HCT116 (cell line): ENCODE results near the gene GDPD1. TPM values are rescaled to one million over a fixed set of nuclear protein-coding genes. Genes with fewer than 3 reads are reported as not detected.

Experiments used
- ATAC-seq: fragments of 200-7000 bp; cut with Tn5 transposase; 2 replicates; pipeline ENCODE4 v1.9.1; 2020; ENCODE audit warnings: mild to moderate bottlenecking, moderate library complexity
- BruUV-seq: library from RNA; stranded (reverse); fragments of 400-500 nt; replicated peaks from 2 replicates; lab custom pipeline; 2021; lab: Mats Ljungman, UMichigan
- CTCF ChIA-PET: fragments of 300-600 bp; sonication (Branson Sonifier 250); formaldehyde crosslinking; loops from one replicate; lab custom pipeline; 2021; ENCODE audit warnings: antibody characterized with exemption; lab: Charles Lee
- POLR2A ChIA-PET: fragments of 300-600, 350-600 bp; sonication (Branson Sonifier 250); formaldehyde crosslinking; loops from one replicate; lab custom pipeline; 2021; ENCODE audit warnings: antibody characterized with exemption; lab: Charles Lee
- RAD21 ChIA-PET, 2 experiments: fragments of 300-600 bp; sonication (Branson Sonifier 250); formaldehyde crosslinking; loops; one replicate each; lab custom pipeline; 2023; ENCODE audit warnings: low total read pairs in 2 of 2; ENCODE audit not compliant: uncharacterized antibody in 2 of 2, unreplicated experiment in 2 of 2, low non-redundant PET in 1 of 2; lab: Charles Lee
- DNase-seq: peaks from one replicate; pipeline ENCODE4 v3.0.0-alpha.2; 2010; ENCODE audit warnings: low read depth, low spot score
- H2AFZ ChIP-seq: fragments of 200-600 bp; shearing (Covaris generic), sonication (generic); 2 replicates; pipeline ENCODE4 v1.6.1; 2017; ENCODE audit warnings: low read depth, mixed run types, mixed read lengths, antibody characterized with exemption, low read length; ENCODE audit not compliant: poor library complexity, severe bottlenecking
- H3K27ac ChIP-seq: 2 replicates; pipeline ENCODE4 v1.5.1; 2012; ENCODE audit warnings: low read depth, low read length
- H3K27me3 ChIP-seq: fragments of 200-600 bp; sonication (generic); 2 replicates; pipeline ENCODE4 v1.6.1; 2016; ENCODE audit warnings: mixed run types, low read length, mixed read lengths; ENCODE audit not compliant: insufficient read depth
- H3K36me3 ChIP-seq, 2 experiments: fragments of 200-500 bp in 1 of 2; fragments of 200-600 bp in 1 of 2; sonication (Bioruptor generic) in 1 of 2; sonication (generic) in 1 of 2; 2 replicates each; pipeline versions ENCODE4 v1.5.1 to v1.6.1; 2014 to 2016; ENCODE audit warnings: low read length in 2 of 2, inconsistent platforms in 1 of 2, mixed read lengths in 1 of 2, mixed run types in 1 of 2; ENCODE audit not compliant: insufficient read depth in 2 of 2, control insufficient read depth in 1 of 2
- H3K4me1 ChIP-seq, 2 experiments: fragments of 200-600 bp in 1 of 2; sonication (generic) in 1 of 2; 2 replicates each; pipeline versions ENCODE4 v1.5.1 to v1.6.1; 2012 to 2017; ENCODE audit warnings: low read length in 2 of 2, inconsistent platforms in 1 of 2, mild to moderate bottlenecking in 1 of 2, mixed read lengths in 1 of 2, mixed run types in 1 of 2, moderate library complexity in 1 of 2; ENCODE audit not compliant: insufficient read depth in 2 of 2, control insufficient read depth in 1 of 2
- H3K4me2 ChIP-seq: fragments of 200-600 bp; sonication (generic); 2 replicates; pipeline ENCODE4 v1.6.1; 2017; ENCODE audit warnings: mixed run types, low read length, mixed read lengths
- H3K4me3 ChIP-seq, 2 experiments: fragments of 200-600 bp in 1 of 2; sonication (generic) in 1 of 2; replicated peaks in 1 of 2; 2 replicates each; pipeline ENCODE4 v1.5.1; 2011 to 2016; ENCODE audit warnings: low read length in 2 of 2, control low read depth in 1 of 2, low read depth in 1 of 2, mild to moderate bottlenecking in 1 of 2, mixed read lengths in 1 of 2, mixed run types in 1 of 2
- H3K79me2 ChIP-seq: fragments of 200-600 bp; sonication (generic); 2 replicates; pipeline ENCODE4 v1.6.1; 2017; ENCODE audit warnings: mild to moderate bottlenecking, mixed run types, low read length, moderate library complexity, mixed read lengths; ENCODE audit not compliant: insufficient read depth
- H3K9ac ChIP-seq: fragments of 200-600 bp; sonication (generic); 2 replicates; pipeline ENCODE4 v1.6.1; 2016; ENCODE audit warnings: low read length, mixed read lengths
- H3K9me2 ChIP-seq: fragments of 200-600 bp; sonication (generic), shearing (Covaris generic); 2 replicates; pipeline ENCODE4 v1.6.1; 2017; ENCODE audit warnings: mixed run types, mild to moderate bottlenecking, moderate library complexity; ENCODE audit not compliant: insufficient read depth
- H3K9me3 ChIP-seq, 2 experiments: fragments of 200-500 bp in 1 of 2; fragments of 200-600 bp in 1 of 2; sonication (Bioruptor generic) in 1 of 2; sonication (generic) in 1 of 2; 2 replicates each; pipeline ENCODE4 v1.6.1; 2014 to 2017; ENCODE audit warnings: low read length in 2 of 2, mixed read lengths in 2 of 2, inconsistent platforms in 1 of 2, low read depth in 1 of 2, mild to moderate bottlenecking in 1 of 2, mixed run types in 1 of 2, moderate library complexity in 1 of 2; ENCODE audit not compliant: control insufficient read depth in 1 of 2, insufficient read depth in 1 of 2
- H4K20me1 ChIP-seq: fragments of 200-600 bp; sonication (generic), shearing (Covaris generic); 2 replicates; pipeline ENCODE4 v1.6.1; 2017; ENCODE audit warnings: mixed run types, mild to moderate bottlenecking, moderate library complexity; ENCODE audit not compliant: insufficient read depth
- ATF3 ChIP-seq: IDR thresholded peaks from 2 replicates; pipeline ENCODE4 v1.6.1; 2012
- CEBPB ChIP-seq: IDR thresholded peaks from 2 replicates; pipeline ENCODE4 v1.6.1; 2012; ENCODE audit warnings: low read depth
- EZH2phosphoT487 ChIP-seq: fragments of 200-600 bp; IDR thresholded peaks from 2 replicates; pipeline ENCODE4 v1.6.1; 2018; ENCODE audit warnings: antibody characterized with exemption, borderline replicate concordance
- FOSL1 ChIP-seq: IDR thresholded peaks from 2 replicates; pipeline ENCODE4 v1.6.1; 2012; ENCODE audit warnings: low read depth
- JUND ChIP-seq: IDR thresholded peaks from 2 replicates; pipeline ENCODE4 v1.6.1; 2012
- MAX ChIP-seq: IDR thresholded peaks from 2 replicates; pipeline ENCODE4 v1.6.1; 2012
- POLR2A ChIP-seq: IDR thresholded peaks from 2 replicates; pipeline ENCODE4 v1.7.0; 2011; ENCODE audit warnings: borderline replicate concordance; ENCODE audit not compliant: insufficient read depth, insufficient read length; ENCODE audit errors: extremely low read depth
- RAD21 ChIP-seq: IDR thresholded peaks from 2 replicates; pipeline ENCODE4 v1.6.1; 2012; ENCODE audit warnings: low read depth, mild to moderate bottlenecking
- REST ChIP-seq: IDR thresholded peaks from 2 replicates; pipeline ENCODE4 v1.6.1; 2012; ENCODE audit warnings: low read depth
- SP1 ChIP-seq: IDR thresholded peaks from 2 replicates; pipeline ENCODE4 v1.6.1; 2012; ENCODE audit warnings: low read depth
- SRF ChIP-seq: IDR thresholded peaks from 2 replicates; pipeline ENCODE4 v1.6.1; 2012; ENCODE audit warnings: low read depth
- YY1 ChIP-seq: IDR thresholded peaks from 2 replicates; pipeline ENCODE4 v1.6.1; 2011; ENCODE audit warnings: low read length, low read depth, moderate library complexity, mild to moderate bottlenecking; ENCODE audit not compliant: insufficient replicate concordance; ENCODE audit errors: extremely low read depth
- ZBTB33 ChIP-seq: IDR thresholded peaks from 2 replicates; pipeline ENCODE4 v1.6.1; 2011; ENCODE audit warnings: mild to moderate bottlenecking, low read length, moderate library complexity; ENCODE audit not compliant: insufficient replicate concordance; ENCODE audit errors: extremely low read depth
- ZFX ChIP-seq: fragments of 450-650 bp; IDR thresholded peaks from 2 replicates; pipeline ENCODE4 v1.6.1; 2017
- ZNF274 ChIP-seq: fragments of 200-500 bp; sonication (Bioruptor generic); IDR thresholded peaks from 2 replicates; pipeline ENCODE4 v1.6.1; 2014; ENCODE audit warnings: mild to moderate bottlenecking, low read depth, low read length, inconsistent platforms
- intact Hi-C: fragments of 100-400 bp; cut with micrococcal nuclease; formaldehyde crosslinking; loops from 2 replicates; pipeline ENCODE4 v1.10.0; 2022
- total RNA-seq: library from RNA; stranded (reverse); gene quantifications from one replicate; pipeline ENCODE4 v1.2.1, GENCODE V29; 2021; ENCODE audit not compliant: unreplicated experiment

The GDPD1 gene
- total RNA-seq, 1 experiment from 2014 or later = 13.7 TPM

- TF ChIP-seq REST (no peak), ZFX (no peak), POLR2A (no peak)
- TF ChIP-seq, all 23 proteins: peak for 0
Measured at GRCh38 chr17:59277031-59277430, 56.7 kb downstream of the GDPD1 start (continued).

GRCh38 chr17:59278406-59278805 lies 58.1 kb downstream of the GDPD1 start:
- BruUV-seq = no TSS peak
- H3K27ac ChIP-seq = no peak overlapping the region
- no peak overlapping the region for H2AFZ ChIP-seq
- no peaks in the 10 kb centered on the region for H4K20me1 ChIP-seq
- H3K9me2 ChIP-seq = no peaks in the 10 kb centered on the region
- ChIA-PET CTCF (no interaction called here), RAD21 (no interaction called here), POLR2A (no interaction called here)
- no peaks in the 10 kb centered on the region for H3K27me3 ChIP-seq
- no peak overlapping the region for H3K9ac ChIP-seq
- H3K9me3 ChIP-seq = no peaks in the 10 kb centered on the region
- H3K4me3 ChIP-seq = no peak overlapping the region
- H3K4me1 ChIP-seq = no peaks in the 10 kb centered on the region
- no peak for ATAC-seq
- no peak overlapping the region for H3K4me2 ChIP-seq
- intact Hi-C loops = no loop called here
- DNase-seq = no peak
- H3K36me3 ChIP-seq = no peaks in the 10 kb centered on the region
- H3K79me2 ChIP-seq = no peaks in the 10 kb centered on the region
- TF ChIP-seq JUND (no peak), CEBPB (no peak), SRF (no peak), SP1 (no peak), POLR2A (no peak), FOSL1 (no peak), RAD21 (no peak), ATF3 (no peak), REST (no peak), MAX (no peak), ZNF274 (no peak), EZH2phosphoT487 (no peak), YY1 (no peak), ZFX (no peak), ZBTB33 (no peak)
